ENCODE data around the gene RPS3.

DNA sequence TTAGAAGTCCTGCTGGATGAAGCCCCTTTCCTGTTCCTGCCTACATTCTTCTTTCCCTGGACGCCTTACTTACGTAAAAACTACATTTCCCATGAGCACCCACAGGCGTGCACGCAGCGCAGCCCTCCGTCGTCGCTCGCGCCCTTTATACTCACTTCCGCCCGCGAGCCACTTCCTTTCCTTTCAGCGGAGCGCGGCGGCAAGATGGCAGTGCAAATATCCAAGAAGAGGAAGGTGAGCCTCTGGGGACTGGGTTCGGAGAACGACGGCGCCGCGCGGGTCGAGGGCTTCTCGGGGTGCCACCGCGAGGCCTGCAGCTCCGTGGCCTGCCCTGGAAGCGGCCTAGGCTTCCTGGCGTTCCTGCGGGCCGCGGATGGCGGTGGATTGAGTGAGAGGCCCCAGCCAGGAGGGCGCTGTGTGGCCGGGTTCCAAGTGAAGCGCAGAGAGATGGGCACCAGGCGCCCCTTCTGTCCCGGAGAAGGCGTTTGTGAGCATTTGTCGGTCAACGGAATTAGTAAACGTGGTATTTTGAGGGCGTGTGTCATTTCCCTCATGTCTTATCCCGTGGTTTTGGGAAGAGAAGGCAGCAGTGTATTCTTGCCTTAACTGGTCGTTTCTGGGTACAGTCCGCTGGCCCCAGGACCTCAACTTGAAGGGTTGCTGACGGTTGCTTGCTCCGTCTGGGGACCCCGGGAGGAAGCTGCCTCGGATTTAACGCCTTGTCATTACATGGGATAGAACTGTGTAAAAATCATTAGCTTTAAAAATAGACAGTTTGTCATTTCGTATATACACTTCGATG, at the start of gene RPS3:
- no peak for TF ChIP-seq GATA3 (IDR thresholded peaks at IDR 0.05; ENCODE audit: low read depth, low read length)
- TF ChIP-seq GATA2 (IDR thresholded peaks at IDR 0.05; ENCODE audit: low read depth, low read length) = no peak
